Rectal smooth muscle tissue (tissue), 1 donor: ENCODE measurements around the gene YPEL5.
A peak's percentile ranks its signal among the peaks of the same experiment; 100 is the strongest.

Experiments used
- H3K27ac ChIP-seq: one replicate; pipeline ENCODE4 v1.7.0; 2013; ENCODE audit warnings: low read depth, low read length, inconsistent platforms
- H3K27me3 ChIP-seq: one replicate; pipeline ENCODE4 v1.7.0; 2013; ENCODE audit warnings: low read length; ENCODE audit not compliant: control insufficient read depth, insufficient read depth
- H3K36me3 ChIP-seq: one replicate; pipeline ENCODE4 v1.7.0; 2013; ENCODE audit warnings: low read length; ENCODE audit not compliant: control insufficient read depth, insufficient read depth
- H3K4me1 ChIP-seq: one replicate; pipeline ENCODE4 v1.7.0; 2013; ENCODE audit warnings: low read length; ENCODE audit not compliant: control insufficient read depth, insufficient read depth
- H3K4me3 ChIP-seq: one replicate; pipeline ENCODE4 v1.7.0; 2013; ENCODE audit warnings: low read length
- H3K9ac ChIP-seq: one replicate; pipeline ENCODE4 v1.7.0; 2013; ENCODE audit warnings: low read length

YPEL5 gene

GRCh38 chr2:30181176-30181575 is 34.4 kb downstream of the YPEL5 start:
- Histone ChIP-seq H3K9ac (no peak overlapping the region), H3K4me3 (no peak overlapping the region), H3K36me3 (no peaks in the 10 kb centered on the region), H3K4me1 (no peaks in the 10 kb centered on the region), H3K27ac (no peak overlapping the region), H3K27me3 (no peaks in the 10 kb centered on the region)

GRCh38 chr2:30184035-30184434 is 37.2 kb downstream of the YPEL5 start:
- Histone ChIP-seq H3K9ac (no peak overlapping the region), H3K27ac (no peak overlapping the region), H3K4me3 (no peak overlapping the region), H3K4me1 (no peaks in the 10 kb centered on the region), H3K27me3 (no peaks in the 10 kb centered on the region), H3K36me3 (no peaks in the 10 kb centered on the region)

- H3K9ac ChIP-seq = no peak overlapping the region
- H3K4me1 ChIP-seq = no peaks in the 10 kb centered on the region
- H3K27ac ChIP-seq = no peak overlapping the region
- H3K36me3 ChIP-seq = no peaks in the 10 kb centered on the region
- no peaks in the 10 kb centered on the region for H3K27me3 ChIP-seq
- no peak overlapping the region for H3K4me3 ChIP-seq
These were observed 38.4 kb downstream of the YPEL5 start for GRCh38 chr2:30185178-30185577.

- no peak overlapping the region for H3K27ac ChIP-seq
- no peak overlapping the region for H3K9ac ChIP-seq
- H3K27me3 ChIP-seq = no peaks in the 10 kb centered on the region
- H3K36me3 ChIP-seq = no peaks in the 10 kb centered on the region
- no peak overlapping the region for H3K4me3 ChIP-seq
- no peaks in the 10 kb centered on the region for H3K4me1 ChIP-seq
These were observed 41.5 kb downstream of the YPEL5 start for GRCh38 chr2:30188292-30188691.

- H3K4me1 ChIP-seq = no peaks in the 10 kb centered on the region
- H3K9ac ChIP-seq = no peak overlapping the region
These were observed 43.8 kb downstream of the YPEL5 start for GRCh38 chr2:30190637-30191036.

GRCh38 chr2:30191107-30191506 is 44.3 kb downstream of the YPEL5 start:
- H3K27me3 ChIP-seq = no peaks in the 10 kb centered on the region
- H3K9ac ChIP-seq = no peak overlapping the region
- no peak overlapping the region for H3K27ac ChIP-seq
- no peaks in the 10 kb centered on the region for H3K4me1 ChIP-seq
- H3K36me3 ChIP-seq = no peaks in the 10 kb centered on the region
- no peak overlapping the region for H3K4me3 ChIP-seq

More at GRCh38 chr2:30190637-30191036, 43.8 kb downstream of the YPEL5 start:
- Histone ChIP-seq H3K27me3 (no peaks in the 10 kb centered on the region), H3K4me3 (no peak overlapping the region), H3K27ac (no peak overlapping the region), H3K36me3 (no peaks in the 10 kb centered on the region)

GRCh38 chr2:30191819-30192271 is 45.0 kb downstream of the YPEL5 start:
- Histone ChIP-seq H3K4me3 (no peak overlapping the region), H3K36me3 (no peaks in the 10 kb centered on the region), H3K9ac (no peak overlapping the region), H3K27me3 (no peaks in the 10 kb centered on the region), H3K27ac (no peak overlapping the region), H3K4me1 (no peaks in the 10 kb centered on the region)

GRCh38 chr2:30192314-30192713 is 45.5 kb downstream of the YPEL5 start:
- Histone ChIP-seq H3K36me3 (no peaks in the 10 kb centered on the region), H3K4me3 (no peak overlapping the region), H3K4me1 (no peaks in the 10 kb centered on the region), H3K27ac (no peak overlapping the region), H3K27me3 (no peaks in the 10 kb centered on the region), H3K9ac (no peak overlapping the region)

- Histone ChIP-seq H3K36me3 (no peaks in the 10 kb centered on the region), H3K4me3 (no peak overlapping the region), H3K9ac (no peak overlapping the region), H3K4me1 (no peaks in the 10 kb centered on the region), H3K27ac (no peak overlapping the region), H3K27me3 (no peaks in the 10 kb centered on the region)
These were observed 46.4 kb downstream of the YPEL5 start for GRCh38 chr2:30193104-30193681.

GRCh38 chr2:30194421-30194820 is 47.6 kb downstream of the YPEL5 start:
- Histone ChIP-seq H3K4me3 (no peak overlapping the region), H3K9ac (no peak overlapping the region), H3K36me3 (no peaks in the 10 kb centered on the region), H3K4me1 (no peaks in the 10 kb centered on the region), H3K27ac (no peak overlapping the region), H3K27me3 (no peaks in the 10 kb centered on the region)

GRCh38 chr2:30195016-30195415 is 48.2 kb downstream of the YPEL5 start:
- no peak overlapping the region for H3K9ac ChIP-seq
- no peak overlapping the region for H3K27ac ChIP-seq
- H3K4me1 ChIP-seq = no peaks in the 10 kb centered on the region
- no peak overlapping the region for H3K4me3 ChIP-seq
- H3K27me3 ChIP-seq = no peaks in the 10 kb centered on the region
- no peaks in the 10 kb centered on the region for H3K36me3 ChIP-seq

GRCh38 chr2:30197570-30198192 is 50.9 kb downstream of the YPEL5 start:
- no peaks in the 10 kb centered on the region for H3K27me3 ChIP-seq
- H3K36me3 ChIP-seq = no peaks in the 10 kb centered on the region
- no peak overlapping the region for H3K9ac ChIP-seq
- no peak overlapping the region for H3K27ac ChIP-seq
- peaks cover 5% of the 10 kb centered on the region for H3K4me1 ChIP-seq
- H3K4me3 ChIP-seq = no peak overlapping the region

GRCh38 chr2:30201990-30202389 is 55.2 kb downstream of the YPEL5 start:
- no peaks in the 10 kb centered on the region for H3K27me3 ChIP-seq
- H3K36me3 ChIP-seq = no peaks in the 10 kb centered on the region
- peak overlapping the region; percentile 43 for H3K27ac ChIP-seq
- H3K4me1 ChIP-seq = peaks cover 5% of the 10 kb centered on the region
- H3K9ac ChIP-seq = no peak overlapping the region
- H3K4me3 ChIP-seq = no peak overlapping the region
